SIG-M5 treated with dmso at 0.1 percent for 504 hours (cell line): ENCODE results near the gene EIF2S3B.

Experiments used
- DNase-seq: peaks from one replicate; lab custom pipeline; 2025; ENCODE audit not compliant: unreplicated experiment; lab: John Stamatoyannopoulos, UW

EIF2S3B gene

DNA sequence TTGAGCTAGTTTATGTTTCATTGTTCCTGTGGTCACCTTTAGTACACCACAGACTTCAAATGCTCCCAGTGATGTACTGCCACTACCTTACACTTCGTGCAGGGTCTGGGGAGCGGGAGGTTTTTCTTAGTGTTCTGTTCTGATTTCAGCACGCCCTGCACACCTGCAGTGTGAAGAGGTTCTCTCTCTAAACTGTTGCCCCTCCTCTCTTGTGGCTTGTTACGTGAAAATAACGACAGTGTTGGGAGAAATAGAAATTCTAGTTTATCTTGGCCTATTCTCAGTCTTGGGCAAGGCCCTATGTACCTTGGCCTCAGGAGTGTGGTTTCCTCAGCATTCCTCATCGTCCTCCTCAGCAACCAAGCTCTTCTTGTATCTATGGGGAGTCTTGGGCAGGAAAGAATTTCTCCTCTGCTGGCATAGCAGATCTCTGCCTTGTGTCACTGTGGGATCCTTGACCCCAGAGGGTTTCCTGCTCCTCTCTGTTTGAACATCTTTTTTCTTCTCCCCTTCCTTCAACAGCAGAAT, 48.6 kb downstream of the EIF2S3B start:
- no peak for DNase-seq

GRCh38 chr12:10554756-10555481, 49.2 kb downstream of the EIF2S3B start:
- no peak for DNase-seq

DNA sequence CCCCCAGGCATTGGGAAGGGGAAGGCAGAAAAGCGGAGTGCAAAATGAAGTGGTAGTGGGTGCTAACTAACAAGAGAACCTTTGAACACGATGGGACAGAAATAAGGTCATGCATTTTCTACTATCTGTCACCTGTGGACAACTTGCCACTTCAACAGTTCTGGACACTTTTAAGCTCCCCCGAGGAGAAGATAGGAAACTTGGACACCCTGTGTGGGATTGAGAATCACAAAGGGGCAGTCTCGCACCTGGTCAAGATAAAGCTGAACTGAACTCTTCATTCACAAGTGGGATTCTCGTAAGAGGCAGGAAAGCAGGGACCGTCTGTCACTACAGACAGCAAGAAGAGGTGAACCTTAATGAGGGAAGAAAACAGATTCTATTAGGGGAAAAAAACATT, 51.6 kb downstream of the EIF2S3B start:
- no peak for DNase-seq

DNA sequence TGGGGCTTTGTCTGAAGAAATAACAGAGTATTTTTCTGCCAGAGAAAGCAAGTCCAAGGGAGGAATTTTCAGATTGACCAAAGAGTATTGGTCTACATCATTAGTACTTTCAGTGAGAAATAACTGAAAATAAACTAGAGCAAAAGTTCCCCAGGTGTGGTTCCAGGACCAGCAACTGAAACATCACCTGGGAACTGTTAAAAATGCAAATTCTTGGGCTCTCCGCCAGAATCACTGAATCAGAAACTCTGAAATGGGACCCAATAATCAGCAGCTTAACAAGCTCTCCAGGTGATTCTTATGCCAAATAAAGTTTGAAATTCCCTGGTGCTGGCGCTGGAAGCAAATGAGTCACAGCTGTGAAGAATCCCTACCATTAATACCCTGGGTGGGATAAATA, 52.1 kb downstream of the EIF2S3B start:
- DNase-seq = no peak
